Stomach (tissue), 4 donors: ENCODE data around the gene BTD.
A peak's percentile ranks its signal among the peaks of the same experiment; 100 is the strongest.

Experiments used
- POLR2A ChIP-seq, 4 donors: fragments of 450-650 bp; IDR thresholded peaks; one replicate each; pipeline ENCODE4 v1.6.1; 2016; ENCODE audit warnings: antibody characterized with exemption in 4 of 4, control low read depth in 2 of 4, mild to moderate bottlenecking in 1 of 4, moderate library complexity in 1 of 4
- POLR2AphosphoS5 ChIP-seq, 3 donors: sonication (generic); formaldehyde crosslinking; IDR thresholded peaks; one replicate each; pipeline ENCODE4 v1.6.1; 2016; ENCODE audit warnings: antibody characterized with exemption in 3 of 3
- TF ChIP-seq, protein P1 (sequence below), 7 experiments: fragments of 450-650 bp in 4 of 7; fragments of 200-600 bp in 3 of 7; sonication (generic) in 3 of 7; IDR thresholded peaks; one replicate each; pipeline ENCODE4 v1.5.1; 2016 to 2019; ENCODE audit warnings: antibody characterized with exemption in 7 of 7, control low read depth in 2 of 7, mild to moderate bottlenecking in 1 of 7

DNA sequence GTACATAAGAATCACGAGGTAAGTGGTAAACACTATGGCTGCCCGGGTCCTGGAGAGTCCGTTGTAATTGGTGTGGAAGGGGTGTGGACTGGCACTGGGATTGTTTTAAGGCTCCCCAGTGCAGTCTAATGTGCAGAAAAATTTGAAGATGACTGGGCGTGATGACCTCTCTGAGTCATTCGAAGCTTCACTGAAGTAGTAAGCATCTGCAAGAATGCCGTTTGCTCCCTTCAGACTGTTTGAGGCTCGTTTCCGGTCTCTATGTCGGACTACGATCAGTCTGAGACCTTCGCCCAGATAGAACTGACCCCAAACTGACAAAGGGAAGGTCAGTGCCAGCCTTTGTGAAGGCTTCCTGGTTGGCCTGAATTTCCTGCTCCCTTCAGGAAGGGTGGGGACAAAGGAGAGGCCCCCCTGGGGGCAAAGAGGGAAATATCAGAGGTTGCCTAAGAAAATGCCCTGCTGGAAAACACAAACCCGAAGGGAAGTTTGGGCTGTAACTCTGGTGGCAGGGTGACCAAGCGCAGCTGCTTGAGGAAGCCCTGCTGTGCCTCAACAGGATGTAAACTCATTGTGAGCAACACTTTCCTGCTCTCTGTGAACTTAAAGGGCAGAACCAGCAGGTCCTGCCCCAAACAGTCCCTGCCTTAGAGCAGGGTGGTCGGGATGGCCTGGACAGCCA lies 34.6 kb downstream of the BTD start:
- TF ChIP-seq, protein P1, sequence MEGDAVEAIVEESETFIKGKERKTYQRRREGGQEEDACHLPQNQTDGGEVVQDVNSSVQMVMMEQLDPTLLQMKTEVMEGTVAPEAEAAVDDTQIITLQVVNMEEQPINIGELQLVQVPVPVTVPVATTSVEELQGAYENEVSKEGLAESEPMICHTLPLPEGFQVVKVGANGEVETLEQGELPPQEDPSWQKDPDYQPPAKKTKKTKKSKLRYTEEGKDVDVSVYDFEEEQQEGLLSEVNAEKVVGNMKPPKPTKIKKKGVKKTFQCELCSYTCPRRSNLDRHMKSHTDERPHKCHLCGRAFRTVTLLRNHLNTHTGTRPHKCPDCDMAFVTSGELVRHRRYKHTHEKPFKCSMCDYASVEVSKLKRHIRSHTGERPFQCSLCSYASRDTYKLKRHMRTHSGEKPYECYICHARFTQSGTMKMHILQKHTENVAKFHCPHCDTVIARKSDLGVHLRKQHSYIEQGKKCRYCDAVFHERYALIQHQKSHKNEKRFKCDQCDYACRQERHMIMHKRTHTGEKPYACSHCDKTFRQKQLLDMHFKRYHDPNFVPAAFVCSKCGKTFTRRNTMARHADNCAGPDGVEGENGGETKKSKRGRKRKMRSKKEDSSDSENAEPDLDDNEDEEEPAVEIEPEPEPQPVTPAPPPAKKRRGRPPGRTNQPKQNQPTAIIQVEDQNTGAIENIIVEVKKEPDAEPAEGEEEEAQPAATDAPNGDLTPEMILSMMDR (IDR thresholded peaks at IDR 0.05), result no peak
- TF ChIP-seq POLR2AphosphoS5 (IDR thresholded peaks at IDR 0.05) (peak in 2 of 3 donors; percentile 10 to 13), POLR2A (IDR thresholded peaks at IDR 0.05) (no peak)
